ENCODE data around the gene DNAJB9.
"Not testable (repeated sequence)": the region's sequence is repeated elsewhere in the genome, so short reads cannot be mapped to it uniquely, and the experiment has no call there.

Gene DNAJB9

GRCh38 chr7:108556665-108557064 is 13.0 kb upstream of the DNAJB9 start:
- not testable (repeated sequence) for H3K23ac ChIP-seq (ENCODE audit: low read length in 2 of 2); DNase-seq; H2BK15ac ChIP-seq (ENCODE audit: low read depth, poor library complexity, severe bottlenecking); H3K79me1 ChIP-seq (replicated peaks; ENCODE audit: low read length, poor library complexity, severe bottlenecking); H3K4me1 ChIP-seq (ENCODE audit: control insufficient read depth, insufficient read depth, low read depth, low read length); H3K14ac ChIP-seq (ENCODE audit: low read length in 2 of 2); H3K18ac ChIP-seq (ENCODE audit: low read depth in 1 of 2, low read length in 2 of 2); H3K4me3 ChIP-seq (ENCODE audit: insufficient read depth in 1 of 2, low read depth in 1 of 2, low read length in 2 of 2); H3K27ac ChIP-seq (ENCODE audit: low read length, poor library complexity, severe bottlenecking); H4K8ac ChIP-seq (ENCODE audit: low read length); H2BK5ac ChIP-seq (ENCODE audit: low read depth, low read length, poor library complexity, severe bottlenecking); H3K27me3 ChIP-seq (ENCODE audit: control insufficient read depth in 1 of 2, insufficient read depth in 1 of 2, low read length in 2 of 2); H3K4ac ChIP-seq (ENCODE audit: low read depth in 1 of 2, low read length in 2 of 2); H2BK120ac ChIP-seq (ENCODE audit: low read depth, low read length); H2BK12ac ChIP-seq (ENCODE audit: low read length in 2 of 2); H3K4me2 ChIP-seq (ENCODE audit: low read length, poor library complexity, severe bottlenecking); H3K9ac ChIP-seq (ENCODE audit: low read length); H2AK5ac ChIP-seq (ENCODE audit: low read length, severe bottlenecking); H2AFZ ChIP-seq (ENCODE audit: low read depth, low read length); H4K91ac ChIP-seq (ENCODE audit: low read length); H3K36me3 ChIP-seq (ENCODE audit: control insufficient read depth in 1 of 2, insufficient read depth in 2 of 2, low read depth in 1 of 2, low read length in 2 of 2)
- peaks cover 13% of the 10 kb centered on the region for H3K9me3 ChIP-seq (ENCODE audit: control insufficient read depth, low read length)

- Histone ChIP-seq H3K4me2 (ENCODE audit: low read length, poor library complexity, severe bottlenecking) (no peak overlapping the region), H2BK5ac (ENCODE audit: low read depth, low read length, poor library complexity, severe bottlenecking) (no peak overlapping the region), H2AK5ac (ENCODE audit: low read length, severe bottlenecking) (no peak overlapping the region), H4K8ac (ENCODE audit: low read length) (no peak overlapping the region), H3K9me3 (ENCODE audit: control insufficient read depth, low read length) (peaks cover 13% of the 10 kb centered on the region), H3K9ac (ENCODE audit: low read length) (no peak overlapping the region), H3K23ac (ENCODE audit: low read length in 2 of 2) (no peak overlapping the region), H3K4ac (ENCODE audit: low read depth in 1 of 2, low read length in 2 of 2) (no peak overlapping the region), H3K27me3 (ENCODE audit: control insufficient read depth in 1 of 2, insufficient read depth in 1 of 2, low read length in 2 of 2) (no peaks in the 10 kb centered on the region), H3K27ac (ENCODE audit: low read length, poor library complexity, severe bottlenecking) (no peak overlapping the region), H3K79me1 (replicated peaks; ENCODE audit: low read length, poor library complexity, severe bottlenecking) (peaks cover 4% of the 10 kb centered on the region), H3K4me3 (ENCODE audit: insufficient read depth in 1 of 2, low read depth in 1 of 2, low read length in 2 of 2) (no peak overlapping the region), H2BK15ac (ENCODE audit: low read depth, poor library complexity, severe bottlenecking) (no peak overlapping the region), H2BK12ac (ENCODE audit: low read length in 2 of 2) (no peak overlapping the region), H2BK120ac (ENCODE audit: low read depth, low read length) (no peak overlapping the region), H3K14ac (ENCODE audit: low read length in 2 of 2) (no peak overlapping the region), H4K91ac (ENCODE audit: low read length) (no peak overlapping the region), H3K4me1 (ENCODE audit: control insufficient read depth, insufficient read depth, low read depth, low read length) (peaks cover 2% of the 10 kb centered on the region), H3K18ac (ENCODE audit: low read depth in 1 of 2, low read length in 2 of 2) (no peak overlapping the region), H2AFZ (ENCODE audit: low read depth, low read length) (no peak overlapping the region), H3K36me3 (ENCODE audit: control insufficient read depth in 1 of 2, insufficient read depth in 2 of 2, low read depth in 1 of 2, low read length in 2 of 2) (peaks cover 0 to 2% of the 10 kb centered on the region in 2 experiments)
- WGBS = 97% methylated on average over 2 of the region's 3 CpGs
- DNase-seq = no peak
Measured at GRCh38 chr7:108557191-108557590, 12.5 kb upstream of the DNAJB9 start.

GRCh38 chr7:108557617-108558016 is 12.1 kb upstream of the DNAJB9 start:
- Histone ChIP-seq H2BK5ac (ENCODE audit: low read depth, low read length, poor library complexity, severe bottlenecking) (no peak overlapping the region), H3K27ac (ENCODE audit: low read length, poor library complexity, severe bottlenecking) (no peak overlapping the region), H3K36me3 (ENCODE audit: control insufficient read depth in 1 of 2, insufficient read depth in 2 of 2, low read depth in 1 of 2, low read length in 2 of 2) (peaks cover 0 to 2% of the 10 kb centered on the region in 2 experiments), H3K27me3 (ENCODE audit: control insufficient read depth in 1 of 2, insufficient read depth in 1 of 2, low read length in 2 of 2) (no peaks in the 10 kb centered on the region), H3K23ac (ENCODE audit: low read length in 2 of 2) (no peak overlapping the region), H4K91ac (ENCODE audit: low read length) (no peak overlapping the region), H3K4me1 (ENCODE audit: control insufficient read depth, insufficient read depth, low read depth, low read length) (peaks cover 2% of the 10 kb centered on the region), H2BK120ac (ENCODE audit: low read depth, low read length) (no peak overlapping the region), H4K8ac (ENCODE audit: low read length) (no peak overlapping the region), H3K9ac (ENCODE audit: low read length) (no peak overlapping the region), H3K4ac (ENCODE audit: low read depth in 1 of 2, low read length in 2 of 2) (no peak overlapping the region), H2BK15ac (ENCODE audit: low read depth, poor library complexity, severe bottlenecking) (no peak overlapping the region), H3K4me3 (ENCODE audit: insufficient read depth in 1 of 2, low read depth in 1 of 2, low read length in 2 of 2) (no peak overlapping the region), H3K18ac (ENCODE audit: low read depth in 1 of 2, low read length in 2 of 2) (no peak overlapping the region), H3K9me3 (ENCODE audit: control insufficient read depth, low read length) (peaks cover 13% of the 10 kb centered on the region), H2AFZ (ENCODE audit: low read depth, low read length) (no peak overlapping the region), H2AK5ac (ENCODE audit: low read length, severe bottlenecking) (no peak overlapping the region), H3K14ac (ENCODE audit: low read length in 2 of 2) (no peak overlapping the region), H2BK12ac (ENCODE audit: low read length in 2 of 2) (no peak overlapping the region), H3K4me2 (ENCODE audit: low read length, poor library complexity, severe bottlenecking) (no peak overlapping the region), H3K79me1 (replicated peaks; ENCODE audit: low read length, poor library complexity, severe bottlenecking) (peaks cover 4% of the 10 kb centered on the region)
- 94% methylated on average over 1 of the region's 1 CpG for WGBS
- no peak for DNase-seq

- Histone ChIP-seq H2AFZ (ENCODE audit: low read depth, low read length) (no peak overlapping the region), H3K9me3 (ENCODE audit: control insufficient read depth, low read length) (peaks cover 13% of the 10 kb centered on the region), H3K4me1 (ENCODE audit: control insufficient read depth, insufficient read depth, low read depth, low read length) (peaks cover 2% of the 10 kb centered on the region), H3K23ac (ENCODE audit: low read length in 2 of 2) (no peak overlapping the region), H2BK12ac (ENCODE audit: low read length in 2 of 2) (no peak overlapping the region), H2BK120ac (ENCODE audit: low read depth, low read length) (no peak overlapping the region), H3K27me3 (ENCODE audit: control insufficient read depth in 1 of 2, insufficient read depth in 1 of 2, low read length in 2 of 2) (no peaks in the 10 kb centered on the region), H3K79me1 (replicated peaks; ENCODE audit: low read length, poor library complexity, severe bottlenecking) (peaks cover 4% of the 10 kb centered on the region), H4K91ac (ENCODE audit: low read length) (no peak overlapping the region), H3K4me3 (ENCODE audit: insufficient read depth in 1 of 2, low read depth in 1 of 2, low read length in 2 of 2) (no peak overlapping the region), H2BK5ac (ENCODE audit: low read depth, low read length, poor library complexity, severe bottlenecking) (no peak overlapping the region), H3K36me3 (ENCODE audit: control insufficient read depth in 1 of 2, insufficient read depth in 2 of 2, low read depth in 1 of 2, low read length in 2 of 2) (peaks cover 2 to 4% of the 10 kb centered on the region in 2 experiments), H3K14ac (ENCODE audit: low read length in 2 of 2) (no peak overlapping the region), H2BK15ac (ENCODE audit: low read depth, poor library complexity, severe bottlenecking) (no peak overlapping the region), H2AK5ac (ENCODE audit: low read length, severe bottlenecking) (no peak overlapping the region), H4K8ac (ENCODE audit: low read length) (no peak overlapping the region), H3K18ac (ENCODE audit: low read depth in 1 of 2, low read length in 2 of 2) (no peak overlapping the region), H3K9ac (ENCODE audit: low read length) (no peak overlapping the region), H3K27ac (ENCODE audit: low read length, poor library complexity, severe bottlenecking) (no peak overlapping the region), H3K4ac (ENCODE audit: low read depth in 1 of 2, low read length in 2 of 2) (no peak overlapping the region), H3K4me2 (ENCODE audit: low read length, poor library complexity, severe bottlenecking) (no peak overlapping the region)
- DNase-seq = no peak
- WGBS = 96% methylated on average over 3 of the region's 4 CpGs
Measured at GRCh38 chr7:108559253-108559652, 10.4 kb upstream of the DNAJB9 start.
